GM23248 (cell line): ENCODE measurements around the gene UROC1. TPM values are rescaled to one million over a fixed set of nuclear protein-coding genes. Genes with fewer than 3 reads are reported as not detected.
A peak's percentile ranks its signal among the peaks of the same experiment; 100 is the strongest.

Experiments used
- DNase-seq: peaks from one replicate; pipeline ENCODE4 v3.0.0-alpha.2; 2015
- H2AFZ ChIP-seq: fragments of 200-600 bp; sonication (generic); 2 replicates; pipeline ENCODE4 v1.6.1; 2016; ENCODE audit warnings: antibody characterized with exemption
- H3F3A ChIP-seq: fragments of 200-600 bp; sonication (generic); 2 replicates; pipeline ENCODE4 v1.6.1; 2016; ENCODE audit warnings: mild to moderate bottlenecking, antibody characterized with exemption, mixed run types; ENCODE audit not compliant: insufficient read depth
- H3K27ac ChIP-seq: fragments of 200-600 bp; sonication (generic); 2 replicates; pipeline ENCODE4 v1.5.1; 2016; ENCODE audit warnings: mild to moderate bottlenecking
- H3K27me3 ChIP-seq: fragments of 200-600 bp; sonication (generic); replicated peaks from 2 replicates; pipeline ENCODE4 v1.6.1; 2016; ENCODE audit warnings: mild to moderate bottlenecking; ENCODE audit not compliant: insufficient read depth
- H3K36me3 ChIP-seq: fragments of 200-600 bp; sonication (generic); 2 replicates; pipeline ENCODE4 v1.6.1; 2016; ENCODE audit warnings: low read depth, mild to moderate bottlenecking
- H3K4me1 ChIP-seq: fragments of 200-600 bp; sonication (generic); 2 replicates; pipeline ENCODE4 v1.6.1; 2016; ENCODE audit warnings: mild to moderate bottlenecking; ENCODE audit not compliant: insufficient read depth
- H3K4me2 ChIP-seq: fragments of 200-600 bp; sonication (generic); one replicate; pipeline ENCODE4 v1.6.1; 2016; ENCODE audit warnings: mild to moderate bottlenecking; ENCODE audit not compliant: unreplicated experiment
- H3K4me3 ChIP-seq: fragments of 200-600 bp; sonication (generic); 2 replicates; pipeline ENCODE4 v1.5.1; 2016; ENCODE audit warnings: mild to moderate bottlenecking
- H3K79me2 ChIP-seq: fragments of 200-600 bp; sonication (generic); 2 replicates; pipeline ENCODE4 v1.6.1; 2016; ENCODE audit warnings: mild to moderate bottlenecking; ENCODE audit not compliant: insufficient read depth
- H3K9ac ChIP-seq: fragments of 200-600 bp; sonication (generic); 2 replicates; pipeline ENCODE4 v1.6.1; 2016; ENCODE audit warnings: mild to moderate bottlenecking
- H3K9me2 ChIP-seq: fragments of 200-600 bp; sonication (generic); 2 replicates; pipeline ENCODE4 v1.6.1; 2016; ENCODE audit warnings: mixed run types, mild to moderate bottlenecking, moderate library complexity; ENCODE audit not compliant: insufficient read depth
- H3K9me3 ChIP-seq: fragments of 200-600 bp; sonication (generic); one replicate; pipeline ENCODE4 v1.6.1; 2017; ENCODE audit warnings: low read depth
- H4K20me1 ChIP-seq: fragments of 200-600 bp; sonication (generic); 2 replicates; pipeline ENCODE4 v1.6.0; 2016; ENCODE audit not compliant: insufficient read depth
- EZH2 ChIP-seq: fragments of 200-600 bp; sonication (generic); IDR thresholded peaks from 2 replicates; pipeline ENCODE4 v1.6.1; 2018; ENCODE audit warnings: antibody characterized with exemption, mild to moderate bottlenecking; ENCODE audit not compliant: insufficient read depth, poor library complexity, severe bottlenecking
- EZH2phosphoT487 ChIP-seq: fragments of 200-600 bp; sonication (generic); IDR thresholded peaks from 2 replicates; pipeline ENCODE4 v1.6.1; 2018; ENCODE audit warnings: antibody characterized with exemption, moderate library complexity, mild to moderate bottlenecking, low read depth; ENCODE audit not compliant: insufficient read depth
- WGBS, 2 experiments: methylation state at CpG; one replicate each; pipeline ENCODE4 v1.1.6; 2015 to 2017; ENCODE audit warnings: low lambda C conversion rate in 2 of 2, low coverage in 1 of 2; ENCODE audit errors: missing lambda C conversion rate in 2 of 2; 5-methylcytosine and 5-hydroxymethylcytosine counted together
- in situ Hi-C: fragments of 300-500 bp; cut with MboI; formaldehyde crosslinking; loops from 2 replicates; pipeline ENCODE4 v1.15.0; 2020
- polyA plus RNA-seq: library from polyadenylated mRNA; unstranded; fragments of >200 nt; fragmentation: Nextera tagmentation; extraction: Ambion mirVana; gene quantifications from 2 replicates; pipeline ENCODE4 v1.2.1, GENCODE V29; 2016
- total RNA-seq: library from RNA; depleted of rRNA; stranded (reverse); fragments of >200 nt; shearing (Covaris generic); gene quantifications from 2 replicates; pipeline ENCODE4 v1.2.3, GENCODE V29; 2014

The UROC1 gene
- total and polyA plus RNA-seq, 2 experiments from 2014 or later = not detected

DNA sequence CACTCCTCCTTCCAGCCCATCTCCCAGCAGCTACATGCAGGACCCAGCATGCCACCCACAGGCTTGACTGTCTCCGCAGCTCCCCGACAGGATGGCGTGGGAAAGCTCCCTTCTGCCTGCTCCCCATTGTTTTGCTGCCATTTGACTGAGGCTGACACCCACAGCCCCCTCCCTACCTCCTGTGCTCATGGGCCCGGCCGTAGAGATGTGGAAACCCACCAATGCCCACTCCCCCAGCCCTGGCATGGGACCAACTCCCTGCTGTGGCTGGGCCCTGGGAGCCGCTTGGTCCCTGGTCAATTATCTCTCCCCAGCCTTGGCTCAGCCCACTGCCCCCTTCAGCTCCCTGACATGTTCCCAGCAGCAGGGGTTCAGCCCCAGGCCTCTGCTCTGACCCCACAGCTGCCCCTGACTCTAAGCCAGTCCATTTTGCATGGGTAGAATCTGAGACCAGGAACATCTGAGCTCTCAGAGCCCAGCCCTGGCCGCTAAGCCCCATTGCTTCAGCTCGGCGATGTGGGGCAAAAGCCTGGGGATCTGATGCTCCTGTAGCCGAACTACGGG, 33.0 kb upstream of the UROC1 start:
- Histone ChIP-seq H3K4me2 (no peak overlapping the region), H3K4me1 (no peaks in the 10 kb centered on the region), H3K27me3 (no peaks in the 10 kb centered on the region), H3K36me3 (no peaks in the 10 kb centered on the region), H3K9me3 (no peaks in the 10 kb centered on the region), H2AFZ (no peak overlapping the region), H3K4me3 (no peak overlapping the region), H3K79me2 (no peaks in the 10 kb centered on the region), H3F3A (no peaks in the 10 kb centered on the region), H3K27ac (no peak overlapping the region), H3K9ac (no peak overlapping the region), H4K20me1 (no peaks in the 10 kb centered on the region), H3K9me2 (no peaks in the 10 kb centered on the region)
- 73 to 75% methylated on average over 11 of the region's 11 CpGs for WGBS, 2 experiments
- no peak for TF ChIP-seq EZH2
- TF ChIP-seq EZH2phosphoT487 = no peak
- in situ Hi-C loops = no loop called here
- DNase-seq = no peak

DNA sequence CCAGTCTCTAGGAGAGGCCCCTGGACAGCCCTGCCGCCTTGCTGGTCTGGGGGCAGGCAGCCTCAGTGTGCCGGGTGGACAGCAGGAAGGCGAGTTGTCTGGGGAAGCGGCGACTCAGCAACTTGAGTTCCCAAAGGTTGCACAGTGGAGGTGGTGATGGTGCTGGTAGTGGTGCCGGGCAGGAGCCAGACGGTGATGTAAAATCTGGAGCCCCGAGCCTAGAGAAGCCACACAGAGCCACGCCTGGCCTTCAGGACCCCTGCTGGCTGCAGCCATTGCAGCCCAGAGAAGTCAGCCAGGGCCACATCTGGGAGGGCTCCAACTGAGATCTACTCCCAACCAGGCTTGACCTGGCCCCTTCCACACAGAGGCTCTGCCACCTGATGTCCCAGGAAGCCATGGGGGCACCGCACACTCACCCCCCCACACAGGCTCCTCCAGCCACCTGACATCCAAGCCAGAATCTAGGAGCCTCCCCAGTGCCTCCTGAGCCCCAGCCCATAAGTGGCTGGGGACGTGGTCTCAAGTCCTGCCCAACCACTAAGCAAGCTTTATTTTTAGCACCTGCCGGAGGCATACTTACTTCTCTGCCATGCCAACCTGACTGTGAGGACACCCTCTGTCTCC, 32.4 kb upstream of the UROC1 start:
- no peaks in the 10 kb centered on the region for H3K9me3 ChIP-seq
- no peaks in the 10 kb centered on the region for H4K20me1 ChIP-seq
- H2AFZ ChIP-seq = no peak overlapping the region
- no peak overlapping the region for H3K4me3 ChIP-seq
- H3K9me2 ChIP-seq = no peaks in the 10 kb centered on the region
- no peak overlapping the region for H3K9ac ChIP-seq
- 70 to 77% methylated on average over 12 of the region's 12 CpGs for WGBS, 2 experiments
- H3K36me3 ChIP-seq = no peaks in the 10 kb centered on the region
- H3K4me2 ChIP-seq = no peak overlapping the region
- no peaks in the 10 kb centered on the region for H3K27me3 ChIP-seq
- no peaks in the 10 kb centered on the region for H3K4me1 ChIP-seq
- H3K79me2 ChIP-seq = no peaks in the 10 kb centered on the region
- TF ChIP-seq EZH2phosphoT487 (no peak), EZH2 (no peak)
- no peak for DNase-seq
- no peaks in the 10 kb centered on the region for H3F3A ChIP-seq
- in situ Hi-C loops = no loop called here
- H3K27ac ChIP-seq = no peak overlapping the region

DNA sequence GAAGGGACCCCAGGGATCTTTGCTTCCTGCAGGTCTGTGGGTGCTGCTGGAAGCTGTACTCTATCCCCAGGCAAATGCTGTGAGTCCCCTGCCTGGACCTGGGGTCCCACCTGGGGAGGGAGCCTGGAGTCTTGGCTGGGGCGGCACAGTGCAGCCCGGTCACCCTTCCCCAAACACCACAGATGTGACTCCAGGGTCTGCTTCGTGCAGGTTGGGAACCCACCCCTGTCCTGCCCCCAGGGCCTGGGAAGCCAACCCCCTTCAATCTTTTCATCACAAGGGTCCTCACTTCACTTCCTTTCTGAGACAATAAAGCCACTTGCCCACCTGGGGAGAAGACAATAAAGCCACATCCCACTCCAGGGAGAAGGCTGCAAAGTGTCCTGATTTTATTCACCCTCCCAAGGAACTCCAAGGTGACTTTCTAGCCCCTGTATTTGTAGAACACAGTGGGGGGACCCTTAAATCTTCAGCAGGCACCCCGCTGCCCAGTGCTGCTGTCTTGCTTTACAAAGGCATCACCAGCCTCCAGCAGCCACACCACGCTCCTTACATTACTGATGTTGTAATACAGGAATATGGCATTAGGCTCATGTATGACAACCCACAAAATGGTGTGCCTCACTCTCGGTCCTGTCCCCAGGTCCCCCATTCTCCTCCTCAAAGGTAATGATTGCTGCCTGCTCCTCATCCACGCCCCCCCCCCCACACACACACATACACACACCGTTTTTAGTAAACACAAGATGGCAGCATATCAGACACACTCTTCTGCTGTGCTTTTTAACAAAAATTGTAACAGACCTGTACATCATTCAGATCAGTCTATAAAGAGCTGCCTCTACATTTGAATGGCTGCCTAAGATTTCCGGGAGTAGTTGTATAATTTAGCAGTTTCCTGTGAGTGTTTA, 31.2 kb upstream of the UROC1 start:
- Histone ChIP-seq H3K36me3 (no peaks in the 10 kb centered on the region), H3K9me2 (no peaks in the 10 kb centered on the region), H3K4me1 (no peaks in the 10 kb centered on the region), H3K9me3 (no peaks in the 10 kb centered on the region), H3K27me3 (no peaks in the 10 kb centered on the region), H3K4me3 (no peak overlapping the region), H3K27ac (no peak overlapping the region), H3F3A (no peaks in the 10 kb centered on the region), H3K9ac (no peak overlapping the region), H3K4me2 (no peak overlapping the region), H2AFZ (no peak overlapping the region), H4K20me1 (no peaks in the 10 kb centered on the region), H3K79me2 (no peaks in the 10 kb centered on the region)
- WGBS, 2 experiments = 47 to 52% methylated on average over 9 of the region's 9 CpGs
- TF ChIP-seq EZH2phosphoT487 = no peak
- no peak for TF ChIP-seq EZH2
- no peak for DNase-seq
- in situ Hi-C loops = no loop called here

DNA sequence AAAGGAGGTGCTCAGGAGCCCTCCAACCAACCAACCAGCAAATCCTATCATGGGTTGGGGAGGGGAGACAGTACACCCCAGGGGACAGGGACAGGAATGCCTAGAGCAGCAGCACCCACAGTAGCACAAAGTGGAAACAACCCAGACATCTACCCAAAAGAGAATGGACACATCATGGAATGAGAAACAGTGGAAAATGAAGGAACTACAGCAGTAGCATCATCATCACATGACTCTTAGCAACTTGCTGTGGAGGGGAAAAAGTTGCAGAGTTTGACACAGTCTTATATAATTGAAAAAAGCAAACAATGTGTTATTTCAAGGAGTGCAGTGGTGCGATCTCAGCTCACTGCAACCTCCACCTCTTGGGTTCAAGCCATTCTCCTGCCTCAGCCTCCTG, 30.1 kb upstream of the UROC1 start:
- H3K27ac ChIP-seq = no peak overlapping the region
- H3K4me2 ChIP-seq = no peak overlapping the region
- TF ChIP-seq EZH2 = no peak
- no peak for TF ChIP-seq EZH2phosphoT487
- H3K4me3 ChIP-seq = no peak overlapping the region
- no peaks in the 10 kb centered on the region for H3F3A ChIP-seq
- H3K79me2 ChIP-seq = no peaks in the 10 kb centered on the region
- DNase-seq = peak; percentile 25
- no peaks in the 10 kb centered on the region for H3K9me3 ChIP-seq
- WGBS, 2 experiments = 55 to 59% methylated on average over 1 of the region's 1 CpG
- H4K20me1 ChIP-seq = no peaks in the 10 kb centered on the region
- no peaks in the 10 kb centered on the region for H3K36me3 ChIP-seq
- H3K27me3 ChIP-seq = no peaks in the 10 kb centered on the region
- H2AFZ ChIP-seq = no peak overlapping the region
- in situ Hi-C loops = no loop called here
- H3K4me1 ChIP-seq = no peaks in the 10 kb centered on the region
- H3K9me2 ChIP-seq = no peaks in the 10 kb centered on the region
- no peak overlapping the region for H3K9ac ChIP-seq
